HG03442 (cell line): Measurements from ENCODE around the gene DNAJC19.
A peak's percentile ranks its signal among the peaks of the same experiment; 100 is the strongest.

Source experiments
- ATAC-seq: cut with Tn5 transposase; IDR thresholded peaks from one replicate; pipeline ENCODE4 v1.9.1; 2021; ENCODE audit warnings: mild to moderate bottlenecking, moderate library complexity; ENCODE audit not compliant: unreplicated experiment

DNAJC19 gene

GRCh38 chr3:180961552-180961951 is 28.0 kb downstream of the DNAJC19 start:
- no peak for ATAC-seq

DNA sequence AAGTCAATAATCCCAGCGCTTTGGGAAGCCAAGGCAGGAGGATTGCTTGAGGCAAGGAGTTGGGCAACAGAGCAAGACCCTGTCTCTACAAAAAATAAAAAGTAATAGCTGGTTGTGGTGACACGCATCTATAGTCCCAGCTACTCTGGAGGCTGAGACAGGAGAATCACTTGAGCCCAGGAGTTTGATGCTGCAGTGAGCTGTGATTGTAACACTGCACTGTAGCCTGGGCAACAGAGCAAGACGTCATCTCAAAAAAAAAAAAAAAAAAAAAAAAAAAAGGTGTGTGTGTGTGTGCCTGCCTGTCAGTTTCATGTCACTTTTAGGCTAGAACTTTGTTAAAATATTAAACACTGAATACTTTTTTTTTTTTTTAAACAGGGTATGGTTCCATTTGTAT is 28.4 kb downstream of the DNAJC19 start:
- no peak for ATAC-seq

- ATAC-seq = peak; percentile 50
Observed at GRCh38 chr3:180959691-180960090, 29.8 kb downstream of the DNAJC19 start.

DNA sequence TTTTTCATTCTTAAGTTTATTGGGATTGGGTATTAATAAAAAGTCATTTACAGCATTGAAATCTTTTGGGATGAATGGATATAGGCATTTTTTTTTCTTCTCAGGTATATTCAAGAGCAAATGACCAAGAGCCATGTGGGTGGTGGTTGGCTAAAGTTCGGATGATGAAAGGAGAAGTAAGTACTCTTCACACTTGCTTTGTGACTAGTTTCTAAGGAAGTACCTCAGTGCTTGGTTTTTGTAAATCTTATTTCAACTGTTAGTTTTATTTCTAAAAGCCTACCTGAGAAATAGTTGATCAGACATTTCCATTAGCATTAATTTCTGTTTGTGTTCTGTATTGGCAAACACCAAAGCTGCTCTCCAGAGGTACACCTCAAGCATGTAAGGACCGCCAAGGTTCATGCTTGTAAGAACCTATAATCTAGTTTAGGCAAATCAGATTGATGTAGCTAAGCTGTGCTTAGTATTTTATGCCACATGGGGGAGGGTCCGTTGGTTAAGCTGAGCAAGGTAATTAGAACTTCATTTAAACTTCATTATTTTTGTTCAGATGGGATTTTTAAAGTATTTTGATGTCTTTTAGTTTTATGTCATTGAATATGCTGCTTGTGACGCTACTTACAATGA is 41.7 kb downstream of the DNAJC19 start:
- peak; percentile 92 for ATAC-seq

- no peak for ATAC-seq
Observed at GRCh38 chr3:180940826-180941225, 48.7 kb downstream of the DNAJC19 start.

DNA sequence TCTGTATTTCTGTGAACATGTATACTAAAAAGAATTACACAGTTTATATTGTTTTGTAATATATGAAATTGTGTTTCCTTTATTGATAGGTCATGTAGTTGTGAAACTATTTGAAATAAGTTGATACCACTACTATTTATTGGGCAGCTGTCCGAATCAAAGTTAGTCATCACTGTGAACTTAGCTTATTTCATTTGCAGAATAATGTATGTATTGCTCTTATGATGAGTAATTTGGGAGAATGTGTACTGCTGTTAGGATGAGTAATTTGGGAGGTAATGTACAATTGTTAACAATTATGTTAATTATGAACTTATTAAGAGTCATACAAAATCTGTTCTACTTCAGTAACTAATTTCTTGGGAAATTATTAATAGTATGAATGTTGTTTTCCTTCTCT is 54.9 kb downstream of the DNAJC19 start:
- no peak for ATAC-seq
